Loucy (cell line): ENCODE measurements around the gene GPX3.

ENCODE experiments used
- CTCF ChIP-seq: fragments of 200-600 bp; sonication (generic); conservative IDR thresholded peaks from 2 replicates; pipeline ENCODE4 v1.5.1; 2014; ENCODE audit warnings: mild to moderate bottlenecking, antibody characterized with exemption, low read length
- EZH2phosphoT487 ChIP-seq: fragments of 200-600 bp; IDR thresholded peaks from 2 replicates; pipeline ENCODE4 v1.6.1; 2018; ENCODE audit warnings: antibody characterized with exemption, mild to moderate bottlenecking, moderate library complexity, borderline replicate concordance

- no peak for TF ChIP-seq CTCF
- no peak for TF ChIP-seq EZH2phosphoT487
These were observed 18.0 kb downstream of the GPX3 start for GRCh38 chr5:151038412-151038745.
